SK-N-SH (cell line): ENCODE results near the gene PFKP. TPM values are rescaled to one million over a fixed set of nuclear protein-coding genes. Genes with fewer than 3 reads are reported as not detected.

Experiments
- CTCF ChIA-PET: fragments of 300-600, 350-600 bp; formaldehyde crosslinking; extraction: SDS; loops from one replicate; lab custom pipeline; 2021; lab: Yijun Ruan, JAX
- POLR2A ChIA-PET: fragments of 350-600 bp; sonication (Branson Sonifier 250); formaldehyde crosslinking; extraction: SDS; loops from one replicate; lab custom pipeline; 2020; ENCODE audit warnings: antibody characterized with exemption, inconsistent platforms; lab: Yijun Ruan, JAX
- DNase-seq: peaks from one replicate; pipeline ENCODE4 v3.0.0; 2012
- H2AFZ ChIP-seq: fragments of 200-600 bp; sonication (generic); 2 replicates; pipeline ENCODE4 v1.8.1; 2016; ENCODE audit warnings: antibody characterized with exemption, mild to moderate bottlenecking, low read depth
- H3F3A ChIP-seq: fragments of 200-600 bp; sonication (generic); replicated peaks from 2 replicates; pipeline ENCODE3; 2016; ENCODE audit warnings: antibody characterized with exemption, mild to moderate bottlenecking; ENCODE audit not compliant: insufficient read depth
- H3K27ac ChIP-seq, 2 experiments: fragments of 200-500 bp in 1 of 2; fragments of 200-600 bp in 1 of 2; sonication (Bioruptor generic) in 1 of 2; sonication (generic), shearing (Covaris generic) in 1 of 2; 2 replicates each; pipeline versions ENCODE4 v1.5.1 to v1.6.1; 2014 to 2016; ENCODE audit warnings: low read depth in 2 of 2, inconsistent platforms in 1 of 2, low read length in 1 of 2, mild to moderate bottlenecking in 1 of 2, mixed read lengths in 1 of 2
- H3K27me3 ChIP-seq: fragments of 200-600 bp; sonication (generic), shearing (Covaris generic); 2 replicates; pipeline ENCODE4 v1.6.1; 2016; ENCODE audit warnings: mixed run types; ENCODE audit not compliant: insufficient read depth
- H3K36me3 ChIP-seq, 2 experiments: fragments of 200-500 bp in 1 of 2; fragments of 200-600 bp in 1 of 2; sonication (Bioruptor generic) in 1 of 2; sonication (generic) in 1 of 2; replicated peaks in 1 of 2; 2 replicates each; pipeline versions ENCODE3 to v1.5.1; 2014 to 2016; ENCODE audit warnings: low read length in 1 of 2, mild to moderate bottlenecking in 1 of 2; ENCODE audit not compliant: insufficient read depth in 2 of 2, control insufficient read depth in 1 of 2
- H3K4me1 ChIP-seq, 2 experiments: fragments of 200-500 bp in 1 of 2; fragments of 200-600 bp in 1 of 2; sonication (Bioruptor generic) in 1 of 2; sonication (generic), shearing (Covaris generic) in 1 of 2; 2 replicates each; pipeline versions ENCODE4 v1.5.1 to v1.6.1; 2014 to 2016; ENCODE audit warnings: low read depth in 1 of 2, low read length in 1 of 2, mixed run types in 1 of 2; ENCODE audit not compliant: insufficient read depth in 2 of 2, control insufficient read depth in 1 of 2
- H3K4me2 ChIP-seq: fragments of 200-600 bp; sonication (generic), shearing (Covaris generic); 2 replicates; pipeline ENCODE4 v1.6.1; 2017; ENCODE audit warnings: mixed run types
- H3K4me3 ChIP-seq, 2 experiments: fragments of 200-500 bp in 1 of 2; fragments of 200-600 bp in 1 of 2; sonication (Bioruptor generic) in 1 of 2; sonication (generic), shearing (Covaris generic) in 1 of 2; 2 replicates each; pipeline versions ENCODE4 v1.5.1 to v1.8.1; 2014 to 2016; ENCODE audit warnings: low read depth in 2 of 2, inconsistent platforms in 1 of 2, low read length in 1 of 2, mild to moderate bottlenecking in 1 of 2, mixed read lengths in 1 of 2, moderate library complexity in 1 of 2
- H3K79me2 ChIP-seq: fragments of 200-600 bp; sonication (generic); 2 replicates; pipeline ENCODE4 v1.8.1; 2017; ENCODE audit warnings: mild to moderate bottlenecking; ENCODE audit not compliant: insufficient read depth
- H3K9ac ChIP-seq: fragments of 200-600 bp; sonication (generic); 2 replicates; pipeline ENCODE4 v1.6.1; 2017; ENCODE audit warnings: mixed run types
- H3K9me2 ChIP-seq: fragments of 200-600 bp; sonication (generic); 2 replicates; pipeline ENCODE4 v1.6.1; 2017; ENCODE audit warnings: mixed run types
- H3K9me3 ChIP-seq: fragments of 200-600 bp; sonication (generic); 2 replicates; pipeline ENCODE4 v1.6.1; 2017; ENCODE audit warnings: mixed run types, mild to moderate bottlenecking, moderate library complexity
- H4K20me1 ChIP-seq: fragments of 200-600 bp; sonication (generic); 2 replicates; pipeline ENCODE4 v1.6.1; 2017; ENCODE audit warnings: mild to moderate bottlenecking, mixed run types; ENCODE audit not compliant: insufficient read depth
- CHD2 ChIP-seq: fragments of 150-350 bp; IDR thresholded peaks from 2 replicates; pipeline ENCODE4 v1.6.1; 2018; ENCODE audit warnings: low read length; ENCODE audit not compliant: partially characterized antibody
- EP300 ChIP-seq, 2 experiments: IDR thresholded peaks; 2 replicates each; pipeline versions ENCODE4 v1.4.0 to v1.6.1; 2012; ENCODE audit warnings: borderline replicate concordance in 1 of 2, low read depth in 1 of 2, low read length in 1 of 2
- EZH2phosphoT487 ChIP-seq: fragments of 200-600 bp; sonication (generic); IDR thresholded peaks from 2 replicates; pipeline ENCODE4 v1.6.1; 2017; ENCODE audit warnings: low read depth, mixed run types, mild to moderate bottlenecking, antibody characterized with exemption, moderate library complexity, borderline replicate concordance
- FOSL2 ChIP-seq: IDR thresholded peaks from 2 replicates; pipeline ENCODE4 v1.4.0; 2012; ENCODE audit warnings: low read depth, mild to moderate bottlenecking, moderate library complexity, borderline replicate concordance
- JUND ChIP-seq: IDR thresholded peaks from 2 replicates; pipeline ENCODE4 v1.4.0; 2012
- MAX ChIP-seq: IDR thresholded peaks from 2 replicates; pipeline ENCODE4 v1.4.0; 2012; ENCODE audit warnings: low read depth
- NRF1 ChIP-seq: IDR thresholded peaks from 2 replicates; pipeline ENCODE4 v1.6.1; 2012; ENCODE audit warnings: low read depth, mild to moderate bottlenecking, low read length
- RAD21 ChIP-seq: IDR thresholded peaks from 2 replicates; pipeline ENCODE4 v1.6.1; 2012; ENCODE audit warnings: mild to moderate bottlenecking, low read length
- RCOR1 ChIP-seq: fragments of 150-350 bp; IDR thresholded peaks from 2 replicates; pipeline ENCODE4 v1.6.1; 2017; ENCODE audit warnings: antibody characterized with exemption, low read length
- REST ChIP-seq: IDR thresholded peaks from 2 replicates; pipeline ENCODE4 v1.6.1; 2012; ENCODE audit warnings: mild to moderate bottlenecking, low read depth, low read length, moderate library complexity
- SMC3 ChIP-seq: IDR thresholded peaks from 2 replicates; pipeline ENCODE4 v1.6.1; 2012; ENCODE audit warnings: low read depth, low read length, improper control_type of control experiment
- TAF1 ChIP-seq: IDR thresholded peaks from 2 replicates; pipeline ENCODE4 v1.6.1; 2012; ENCODE audit warnings: low read depth, mild to moderate bottlenecking, low read length, moderate library complexity, borderline replicate concordance
- TCF12 ChIP-seq: IDR thresholded peaks from 2 replicates; pipeline ENCODE4 v1.4.0; 2012
- USF1 ChIP-seq: IDR thresholded peaks from 2 replicates; pipeline ENCODE4 v1.4.0; 2012; ENCODE audit warnings: low read depth, borderline replicate concordance
- ZBTB33 ChIP-seq: IDR thresholded peaks from 2 replicates; pipeline ENCODE4 v1.4.0; 2012; ENCODE audit warnings: low read depth, borderline replicate concordance
- WGBS: methylation state at CpG from one replicate; pipeline ENCODE4 v1.1.6; 2017; ENCODE audit warnings: low lambda C conversion rate; 5-methylcytosine and 5-hydroxymethylcytosine counted together
- polyA plus RNA-seq, 3 experiments: library from polyadenylated mRNA; depleted of rRNA; stranded (reverse); fragments of >200 nt; gene quantifications; 2 replicates each; pipeline ENCODE4 v1.2.3, GENCODE V29; 2012

PFKP gene
- polyA plus RNA-seq, 1 of the 3 experiments (the other 2 are of a cell fraction) = 175 TPM

- Histone ChIP-seq H3K27ac (peak overlapping the region; percentile 60 to 97), H3K9me2 (no peaks in the 10 kb centered on the region), H3K79me2 (peaks cover 60% of the 10 kb centered on the region), H3K4me1 (peaks cover 6 to 10% of the 10 kb centered on the region in 2 experiments; a peak in 2 of 4 replicates), H4K20me1 (no peaks in the 10 kb centered on the region; the same call in 1 of the 2 replicates), H3K9me3 (no peaks in the 10 kb centered on the region), H3K4me3 (no peak overlapping the region), H3K9ac (peak overlapping the region; percentile 73), H3K27me3 (no peaks in the 10 kb centered on the region), H3F3A (peaks cover 32% of the 10 kb centered on the region), H2AFZ (no peak overlapping the region), H3K36me3 (peaks cover 51 to 55% of the 10 kb centered on the region in 2 experiments), H3K4me2 (peak overlapping the region; percentile 39; the same call in 1 of the 2 replicates)
- TF ChIP-seq NRF1 = no peak
- TF ChIP-seq RAD21 = no peak
- TF ChIP-seq CHD2 = no peak
- no peak for TF ChIP-seq EP300 (IDR thresholded peaks at IDR 0.05; ENCODE audit: borderline replicate concordance in 1 of 2, low read depth in 1 of 2, low read length in 1 of 2)
- no peak for TF ChIP-seq RCOR1
- TF ChIP-seq USF1 = no peak
- TF ChIP-seq EZH2phosphoT487 = no peak
- no peak for TF ChIP-seq FOSL2
- TF ChIP-seq JUND = no peak
- TF ChIP-seq ZBTB33 = no peak
- TF ChIP-seq SMC3 = no peak
- TF ChIP-seq MAX = no peak
- no peak for TF ChIP-seq TAF1
- TF ChIP-seq TCF12 = no peak
- no peak for TF ChIP-seq REST
- no peak for DNase-seq
- ChIA-PET CTCF (interaction anchor here (1.2 kb wide), 1 partner anchor 13 kb away, joined by 3 read pairs; no protein-coding TSS in a partner anchor), POLR2A (no interaction called here)
- 55% methylated on average over 5 of the region's 5 CpGs for WGBS
Measured at GRCh38 chr10:3106928-3107425, 39.6 kb downstream of the PFKP start.
